Omental fat pad (tissue), 4 donors: ENCODE data around the gene SLC32A1. TPM values are rescaled to one million over a fixed set of nuclear protein-coding genes. Genes with fewer than 3 reads are reported as not detected.

Experiments used
- ATAC-seq: fragments of 150-250 bp; one replicate; pipeline ENCODE4 v1.9.1; 2016; ENCODE audit warnings: mild to moderate bottlenecking, moderate library complexity; ENCODE audit not compliant: low FRiP score
- DNase-seq: peaks from one replicate; pipeline ENCODE4 v3.0.0-alpha.2; 2019; ENCODE audit warnings: low spot score
- total RNA-seq, 4 donors: library from RNA; depleted of rRNA; stranded (reverse); fragments of >200 nt; gene quantifications; one replicate each; pipeline ENCODE4 v1.1.0, GENCODE V29; 2016
- TF ChIP-seq, protein P1 (sequence below), 3 donors: fragments of 450-650 bp; IDR thresholded peaks; one replicate each; pipeline ENCODE4 v1.5.1; 2016 to 2017; ENCODE audit warnings: antibody characterized with exemption in 3 of 3, mild to moderate bottlenecking in 3 of 3, moderate library complexity in 2 of 3

SLC32A1 gene
- total RNA-seq, 4 donors from 2014 or later, result not detected

DNA sequence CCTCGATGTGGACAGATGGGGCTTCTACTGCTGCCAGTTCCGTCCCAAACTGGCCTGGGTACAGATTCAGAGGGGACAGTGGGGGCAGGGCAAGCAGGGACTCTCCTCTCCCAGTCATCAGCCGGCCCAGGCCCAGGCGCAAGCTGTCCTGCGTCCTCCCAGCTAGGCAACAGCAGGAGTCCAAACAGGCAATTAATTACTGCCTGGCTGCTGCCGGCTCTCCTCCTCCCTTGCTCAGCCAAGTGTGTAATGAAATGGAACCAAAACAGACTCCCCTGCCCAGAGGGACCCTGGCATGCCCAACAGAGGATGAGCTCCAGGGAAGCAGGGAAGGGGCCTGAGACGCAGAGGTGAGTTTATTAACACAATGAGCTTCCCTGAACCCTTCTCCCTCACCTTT, 17.8 kb upstream of the SLC32A1 start:
- TF ChIP-seq, protein P1, sequence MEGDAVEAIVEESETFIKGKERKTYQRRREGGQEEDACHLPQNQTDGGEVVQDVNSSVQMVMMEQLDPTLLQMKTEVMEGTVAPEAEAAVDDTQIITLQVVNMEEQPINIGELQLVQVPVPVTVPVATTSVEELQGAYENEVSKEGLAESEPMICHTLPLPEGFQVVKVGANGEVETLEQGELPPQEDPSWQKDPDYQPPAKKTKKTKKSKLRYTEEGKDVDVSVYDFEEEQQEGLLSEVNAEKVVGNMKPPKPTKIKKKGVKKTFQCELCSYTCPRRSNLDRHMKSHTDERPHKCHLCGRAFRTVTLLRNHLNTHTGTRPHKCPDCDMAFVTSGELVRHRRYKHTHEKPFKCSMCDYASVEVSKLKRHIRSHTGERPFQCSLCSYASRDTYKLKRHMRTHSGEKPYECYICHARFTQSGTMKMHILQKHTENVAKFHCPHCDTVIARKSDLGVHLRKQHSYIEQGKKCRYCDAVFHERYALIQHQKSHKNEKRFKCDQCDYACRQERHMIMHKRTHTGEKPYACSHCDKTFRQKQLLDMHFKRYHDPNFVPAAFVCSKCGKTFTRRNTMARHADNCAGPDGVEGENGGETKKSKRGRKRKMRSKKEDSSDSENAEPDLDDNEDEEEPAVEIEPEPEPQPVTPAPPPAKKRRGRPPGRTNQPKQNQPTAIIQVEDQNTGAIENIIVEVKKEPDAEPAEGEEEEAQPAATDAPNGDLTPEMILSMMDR (IDR thresholded peaks at IDR 0.05), result no peak
- ATAC-seq (no peak), DNase-seq (no peak)

DNA sequence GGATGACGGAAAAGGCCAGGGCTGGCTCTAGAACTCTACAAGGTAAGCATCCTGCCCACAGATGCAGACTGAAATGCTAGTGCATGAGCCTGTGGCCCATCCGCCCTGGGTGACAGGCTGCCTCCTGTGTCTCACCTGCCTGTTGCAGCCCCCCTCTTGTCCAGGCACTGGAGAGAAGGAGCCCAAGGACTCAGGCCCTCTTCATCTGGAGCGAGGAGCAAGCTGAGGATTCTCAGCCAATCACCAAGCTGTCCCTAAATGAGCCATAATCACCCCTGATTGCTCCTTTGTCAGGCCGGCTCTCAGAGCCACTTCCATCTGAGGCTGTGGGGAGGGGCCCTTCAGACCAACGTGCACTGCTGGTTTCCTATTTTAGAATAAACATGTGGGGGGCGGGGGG, 10.0 kb upstream of the SLC32A1 start:
- DNase-seq, result no peak
- TF ChIP-seq, protein P1 (IDR thresholded peaks at IDR 0.05), result no peak
- ATAC-seq, result no peak

DNA sequence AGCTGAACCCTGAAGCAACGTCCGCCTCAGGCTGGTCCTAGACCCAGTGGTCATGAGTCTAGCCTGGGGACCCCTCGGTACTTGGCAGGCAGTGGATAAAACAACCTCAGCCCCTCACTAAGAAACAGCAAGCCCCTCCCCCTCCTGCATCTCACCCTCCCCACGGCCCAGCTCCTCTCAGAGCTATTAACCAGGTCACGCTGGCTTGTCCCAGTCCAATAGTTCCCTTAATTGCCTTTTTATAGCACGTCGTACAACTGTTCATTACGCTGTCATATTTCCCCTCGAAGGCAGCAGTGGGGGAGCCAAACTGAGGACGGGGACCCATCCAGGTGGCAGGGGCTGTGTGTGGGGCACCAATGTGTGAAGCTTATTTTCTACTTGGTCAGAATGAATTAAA, 8.6 kb upstream of the SLC32A1 start:
- no peak for DNase-seq
- ATAC-seq, result no peak
- TF ChIP-seq, protein P1 (IDR thresholded peaks at IDR 0.05), result no peak

DNA sequence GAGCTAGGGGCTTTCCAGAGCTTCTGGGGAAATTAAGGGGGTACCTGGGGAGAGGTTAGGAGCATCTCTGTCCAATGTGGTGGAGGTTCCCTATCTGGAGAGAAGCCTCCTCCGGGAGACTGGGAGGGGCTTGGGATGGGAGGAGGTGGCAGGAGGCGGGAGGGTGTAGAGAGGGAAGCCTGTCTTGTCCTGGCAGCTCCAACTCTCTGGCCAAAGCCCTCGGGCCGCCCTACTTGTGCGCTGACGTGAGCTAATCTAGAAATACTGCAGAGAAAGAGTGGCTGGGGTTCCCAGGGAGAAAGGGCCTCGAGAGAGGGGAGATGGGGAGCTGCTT, 1.6 kb upstream of the SLC32A1 start:
- DNase-seq, result no peak
- TF ChIP-seq, protein P1 (IDR thresholded peaks at IDR 0.05), result no peak
- ATAC-seq, result no peak

DNA sequence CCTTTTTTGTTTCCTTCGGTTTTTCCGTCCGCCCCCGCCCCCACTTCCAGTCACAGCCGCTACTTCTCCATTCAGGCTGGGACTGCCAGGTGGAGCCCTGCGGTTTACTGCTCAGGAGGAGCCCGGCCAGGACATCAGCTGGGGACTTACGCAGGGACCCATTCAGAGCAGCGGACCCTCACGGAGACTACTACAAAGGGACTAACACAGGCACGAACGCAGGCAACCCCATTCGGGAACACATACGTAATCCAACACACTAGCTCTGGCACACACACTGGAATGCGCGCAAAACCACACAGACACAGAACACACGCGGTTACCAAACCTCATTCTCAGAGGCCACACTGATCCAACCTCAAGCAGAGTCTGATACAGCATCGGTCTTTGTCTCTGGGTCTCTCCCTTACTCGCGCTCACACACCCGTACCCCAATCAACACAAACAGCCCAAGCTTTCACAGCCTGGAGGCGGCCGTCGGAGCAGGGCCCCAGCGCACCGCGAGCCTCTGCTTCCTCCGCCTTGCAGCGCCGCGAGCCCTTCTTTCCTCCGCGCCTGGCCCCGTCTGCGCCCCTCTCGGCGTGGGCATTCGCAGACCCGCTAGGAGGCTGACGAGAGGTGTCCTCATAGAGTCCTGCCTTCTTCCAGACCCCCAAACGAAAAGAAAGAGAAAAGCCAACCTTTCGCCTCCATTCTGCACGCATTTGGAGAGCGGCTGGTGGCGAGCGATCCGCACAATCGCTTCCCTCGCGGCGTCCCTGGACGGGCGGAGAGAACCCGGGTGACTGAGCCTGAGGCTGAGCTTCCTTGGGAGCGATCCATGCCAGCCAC, 1.1 kb upstream of the SLC32A1 start:
- no peak for ATAC-seq
- TF ChIP-seq, protein P1 (IDR thresholded peaks at IDR 0.05), result no peak

DNA sequence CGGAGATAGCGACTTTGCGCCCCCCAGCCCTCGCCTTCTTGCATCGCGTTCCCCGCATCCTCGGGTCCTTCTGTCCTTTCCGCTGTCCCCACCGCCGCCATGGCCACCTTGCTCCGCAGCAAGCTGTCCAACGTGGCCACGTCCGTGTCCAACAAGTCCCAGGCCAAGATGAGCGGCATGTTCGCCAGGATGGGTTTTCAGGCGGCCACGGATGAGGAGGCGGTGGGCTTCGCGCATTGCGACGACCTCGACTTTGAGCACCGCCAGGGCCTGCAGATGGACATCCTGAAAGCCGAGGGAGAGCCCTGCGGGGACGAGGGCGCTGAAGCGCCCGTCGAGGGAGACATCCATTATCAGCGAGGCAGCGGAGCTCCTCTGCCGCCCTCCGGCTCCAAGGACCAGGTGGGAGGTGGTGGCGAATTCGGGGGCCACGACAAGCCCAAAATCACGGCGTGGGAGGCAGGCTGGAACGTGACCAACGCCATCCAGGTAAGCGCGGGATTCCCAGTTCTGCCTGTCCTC, 401 bp downstream of the SLC32A1 start:
- no peak for DNase-seq
- no peak for ATAC-seq
- TF ChIP-seq, protein P1 (IDR thresholded peaks at IDR 0.05), result no peak

More for the DNA sequence above, 1.1 kb upstream of the SLC32A1 start:
- no peak for DNase-seq
